HEK293T (cell line): ENCODE results near the gene OSCAR.

ENCODE experiments used
- BHLHE40 ChIP-seq: fragments of 450-650 bp; IDR thresholded peaks from 2 replicates; pipeline ENCODE4 v1.6.1; 2016; ENCODE audit warnings: mild to moderate bottlenecking, moderate library complexity, borderline replicate concordance
- FOXM1 ChIP-seq: fragments of 450-650 bp; IDR thresholded peaks from 2 replicates; pipeline ENCODE4 v1.6.1; 2017; ENCODE audit warnings: mild to moderate bottlenecking, borderline replicate concordance
- SUZ12 ChIP-seq: fragments of 450-650 bp; IDR thresholded peaks from 2 replicates; pipeline ENCODE4 v1.6.1; 2016; ENCODE audit warnings: mild to moderate bottlenecking
- TF ChIP-seq, protein P1 (sequence below): fragments of 450-650 bp; IDR thresholded peaks from 2 replicates; pipeline ENCODE4 v1.6.1; 2016

- TF ChIP-seq SUZ12, result no peak
- TF ChIP-seq, protein P1, sequence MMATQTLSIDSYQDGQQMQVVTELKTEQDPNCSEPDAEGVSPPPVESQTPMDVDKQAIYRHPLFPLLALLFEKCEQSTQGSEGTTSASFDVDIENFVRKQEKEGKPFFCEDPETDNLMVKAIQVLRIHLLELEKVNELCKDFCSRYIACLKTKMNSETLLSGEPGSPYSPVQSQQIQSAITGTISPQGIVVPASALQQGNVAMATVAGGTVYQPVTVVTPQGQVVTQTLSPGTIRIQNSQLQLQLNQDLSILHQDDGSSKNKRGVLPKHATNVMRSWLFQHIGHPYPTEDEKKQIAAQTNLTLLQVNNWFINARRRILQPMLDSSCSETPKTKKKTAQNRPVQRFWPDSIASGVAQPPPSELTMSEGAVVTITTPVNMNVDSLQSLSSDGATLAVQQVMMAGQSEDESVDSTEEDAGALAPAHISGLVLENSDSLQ, result no peak
- TF ChIP-seq FOXM1, result no peak
- no peak for TF ChIP-seq BHLHE40
Observed at GRCh38 chr19:54108496-54108895, 7.9 kb upstream of the OSCAR start.
